H1 (cell line): ENCODE data around the gene PRKN. TPM values are rescaled to one million over a fixed set of nuclear protein-coding genes. Genes with fewer than 3 reads are reported as not detected.

ENCODE experiments used
- CHD7 ChIP-seq: fragments of 300-600 bp; sonication (generic); IDR thresholded peaks from 2 replicates; pipeline ENCODE4 v1.7.1; 2012; ENCODE audit warnings: low read length, moderate library complexity, mild to moderate bottlenecking, inconsistent platforms; ENCODE audit not compliant: insufficient replicate concordance
- GABPA ChIP-seq: IDR thresholded peaks from 2 replicates; pipeline ENCODE4 v1.6.1; 2011; ENCODE audit warnings: mild to moderate bottlenecking, low read length, moderate library complexity, borderline replicate concordance; ENCODE audit not compliant: insufficient read depth
- HDAC2 ChIP-seq, 2 experiments: fragments of 300-600 bp in 1 of 2; sonication (generic) in 1 of 2; IDR thresholded peaks; 2 replicates each; pipeline ENCODE4 v1.6.1; 2011 to 2012; ENCODE audit warnings: low read depth in 2 of 2, low read length in 2 of 2, mild to moderate bottlenecking in 2 of 2, moderate library complexity in 2 of 2, borderline replicate concordance in 1 of 2, inconsistent platforms in 1 of 2
- MAFK ChIP-seq: IDR thresholded peaks from 2 replicates; pipeline ENCODE4 v1.6.1; 2012; ENCODE audit warnings: low read depth, mild to moderate bottlenecking, improper control_type of control experiment, low read length
- SAP30 ChIP-seq: fragments of 300-600 bp; sonication (generic); IDR thresholded peaks from 2 replicates; pipeline ENCODE4 v1.7.1; 2012; ENCODE audit warnings: low read length, moderate library complexity, mild to moderate bottlenecking, inconsistent platforms; ENCODE audit not compliant: insufficient read depth, insufficient replicate concordance
- SIX5 ChIP-seq: IDR thresholded peaks from 2 replicates; pipeline ENCODE4 v1.6.1; 2011; ENCODE audit warnings: mild to moderate bottlenecking, low read depth, low read length
- SP1 ChIP-seq: IDR thresholded peaks from 2 replicates; pipeline ENCODE4 v1.6.1; 2011; ENCODE audit warnings: low read depth, low read length
- TAF1 ChIP-seq: IDR thresholded peaks from 2 replicates; pipeline ENCODE4 v1.6.1; 2011; ENCODE audit warnings: mild to moderate bottlenecking, low read depth, low read length
- TBP ChIP-seq: IDR thresholded peaks from 2 replicates; pipeline ENCODE4 v1.6.1; 2011; ENCODE audit warnings: low read depth, low read length, improper control_type of control experiment
- ZNF274 ChIP-seq: IDR thresholded peaks from 2 replicates; pipeline ENCODE4 v1.7.0; 2012; ENCODE audit warnings: low read length, borderline replicate concordance; ENCODE audit errors: extremely low read depth
- polyA plus RNA-seq, 7 experiments: library from polyadenylated mRNA; depleted of rRNA in 3 of 7; stranded (reverse) in 5 of 7; unstranded in 2 of 7; fragments of >200 nt in 5 of 7; fragments of 200-250 nt in 2 of 7; gene quantifications; 1 replicate in 5 of 7; 2 replicates in 1 of 7; 4 replicates in 1 of 7; pipeline versions ENCODE4 v1.2.1 to v1.2.3, GENCODE V29; 2011 to 2013; ENCODE audit warnings: missing spikeins in 2 of 7, mixed read lengths in 2 of 7
- total RNA-seq: library from RNA; stranded (reverse); fragmentation: NEBNext Ultra II Directional; extraction: Animal tissue kit (Norgen Biotek cat#: 25700); gene quantifications from 2 replicates; pipeline ENCODE4 v1.2.1, GENCODE V29; 2021

PRKN gene
- total and polyA plus RNA-seq, 2 of the 8 experiments (the other 6 are each of a cell fraction or from before 2014, with no cell fraction given), result 0.13 to 0.29 TPM

- no peak for TF ChIP-seq CHD7
- TF ChIP-seq ZNF274, result no peak
- no peak for TF ChIP-seq TAF1
- no peak for TF ChIP-seq SP1
- TF ChIP-seq GABPA, result no peak
- no peak for TF ChIP-seq TBP
- TF ChIP-seq HDAC2 (IDR thresholded peaks at IDR 0.05; ENCODE audit: borderline replicate concordance in 1 of 2, low read depth in 2 of 2, low read length in 2 of 2), result no peak
- TF ChIP-seq SIX5, result no peak
- no peak for TF ChIP-seq MAFK
- TF ChIP-seq SAP30, result no peak
Measured at GRCh38 chr6:161346717-161347116, 1380.8 kb downstream of the PRKN start (continued).
